ENCODE measurements around the gene AOAH.
A peak's percentile ranks its signal among the peaks of the same experiment; 100 is the strongest.

The AOAH gene

GRCh38 chr7:36749282-36749960, 25.1 kb upstream of the AOAH start:
- Histone ChIP-seq H3K27me3 (ENCODE audit: low read depth) (no peaks in the 10 kb centered on the region), H3K4me3 (no peak overlapping the region), H3K36me3 (replicated peaks) (no peaks in the 10 kb centered on the region), H3K9me3 (no peaks in the 10 kb centered on the region; the same call in 1 of the 2 replicates), H3K4me1 (peaks cover 2% of the 10 kb centered on the region)
- in situ Hi-C loops (cut with MboI; ENCODE audit: low sequenced_read_pairs) = no loop called here
- DNase-seq (ENCODE audit: low spot score in 2 of 2) = no peak

DNA sequence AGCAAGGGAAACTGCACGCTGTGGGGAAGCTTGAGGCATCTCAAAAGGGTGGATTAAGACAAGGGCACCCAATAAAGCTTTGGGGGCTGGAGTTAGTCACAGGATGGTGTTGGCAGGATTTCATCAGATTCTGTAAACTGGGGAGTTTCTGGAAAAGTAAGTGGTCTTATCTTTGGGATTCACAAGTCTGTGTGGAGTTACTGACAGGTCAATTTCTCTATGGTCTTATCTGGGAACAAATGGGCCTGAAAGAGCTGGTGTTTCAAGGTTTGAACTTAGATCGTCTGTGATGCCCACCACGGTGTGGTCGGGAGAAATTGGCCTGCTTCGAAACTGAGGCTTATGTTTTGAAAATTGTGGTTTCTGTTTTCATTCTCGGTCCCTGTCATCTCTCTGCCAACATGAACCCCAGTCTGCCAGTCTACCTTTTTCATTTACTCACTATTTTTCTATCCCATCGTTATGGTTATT, 23.8 kb upstream of the AOAH start:
- Histone ChIP-seq H3K4me1 (peaks cover 12% of the 10 kb centered on the region), H3K4me3 (no peak overlapping the region), H3K36me3 (replicated peaks) (no peaks in the 10 kb centered on the region), H3K9me3 (no peaks in the 10 kb centered on the region; the same call in 1 of the 2 replicates), H3K27me3 (ENCODE audit: low read depth) (no peaks in the 10 kb centered on the region)
- no peak for DNase-seq (ENCODE audit: low spot score in 2 of 2)
- in situ Hi-C loops (cut with MboI; ENCODE audit: low sequenced_read_pairs) = no loop called here

DNA sequence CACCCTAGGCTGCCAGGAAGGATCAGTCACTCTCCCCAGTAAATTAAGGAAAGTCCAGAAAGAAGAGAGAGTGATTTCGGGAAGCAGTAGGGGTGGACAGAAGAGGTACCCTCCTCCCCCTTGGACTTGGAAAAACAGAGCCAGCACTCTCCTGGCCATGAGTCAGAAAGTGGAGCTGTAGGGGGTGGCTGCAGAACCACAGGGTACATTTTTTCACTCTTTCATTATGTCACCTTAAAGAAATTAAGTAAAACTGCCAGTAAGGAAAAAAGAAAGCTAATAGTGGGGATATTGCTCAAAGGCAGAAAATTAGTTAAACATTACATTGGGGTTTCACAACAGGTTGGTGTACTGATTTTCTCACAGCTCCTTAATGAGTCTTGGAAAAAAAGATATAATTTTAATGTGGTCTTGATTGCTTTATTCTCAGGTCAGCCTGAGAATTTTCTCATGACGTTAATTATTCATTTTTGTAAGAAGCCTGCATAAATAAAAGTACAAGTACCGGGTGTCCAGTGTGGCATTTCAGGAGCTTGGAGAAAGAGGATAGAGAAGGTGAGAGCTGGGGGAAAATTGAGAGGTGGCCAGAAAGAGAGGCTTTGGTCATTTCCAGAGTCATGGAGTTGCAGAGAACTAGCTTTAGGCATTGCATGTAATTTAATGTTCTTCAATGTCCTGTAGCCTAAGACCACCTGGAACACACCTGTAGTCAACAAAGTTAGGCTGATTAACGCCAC, 23.2 kb upstream of the AOAH start:
- H3K27me3 ChIP-seq (ENCODE audit: low read depth) = no peaks in the 10 kb centered on the region
- no peaks in the 10 kb centered on the region; the same call in 1 of the 2 replicates for H3K9me3 ChIP-seq
- in situ Hi-C loops (cut with MboI; ENCODE audit: low sequenced_read_pairs) = no loop called here
- no peaks in the 10 kb centered on the region for H3K36me3 ChIP-seq (replicated peaks)
- peaks cover 18% of the 10 kb centered on the region for H3K4me1 ChIP-seq
- no peak for DNase-seq (ENCODE audit: low spot score in 2 of 2)
- no peak overlapping the region for H3K4me3 ChIP-seq

GRCh38 chr7:36746347-36746746, 22.1 kb upstream of the AOAH start:
- no peaks in the 10 kb centered on the region for H3K27me3 ChIP-seq (ENCODE audit: low read depth)
- in situ Hi-C loops (cut with MboI; ENCODE audit: low sequenced_read_pairs) = no loop called here
- H3K4me1 ChIP-seq = peaks cover 20% of the 10 kb centered on the region
- DNase-seq (ENCODE audit: low spot score in 2 of 2) = no peak
- no peak overlapping the region for H3K4me3 ChIP-seq
- no peaks in the 10 kb centered on the region for H3K36me3 ChIP-seq (replicated peaks)
- H3K9me3 ChIP-seq = no peaks in the 10 kb centered on the region; the same call in 1 of the 2 replicates

DNA sequence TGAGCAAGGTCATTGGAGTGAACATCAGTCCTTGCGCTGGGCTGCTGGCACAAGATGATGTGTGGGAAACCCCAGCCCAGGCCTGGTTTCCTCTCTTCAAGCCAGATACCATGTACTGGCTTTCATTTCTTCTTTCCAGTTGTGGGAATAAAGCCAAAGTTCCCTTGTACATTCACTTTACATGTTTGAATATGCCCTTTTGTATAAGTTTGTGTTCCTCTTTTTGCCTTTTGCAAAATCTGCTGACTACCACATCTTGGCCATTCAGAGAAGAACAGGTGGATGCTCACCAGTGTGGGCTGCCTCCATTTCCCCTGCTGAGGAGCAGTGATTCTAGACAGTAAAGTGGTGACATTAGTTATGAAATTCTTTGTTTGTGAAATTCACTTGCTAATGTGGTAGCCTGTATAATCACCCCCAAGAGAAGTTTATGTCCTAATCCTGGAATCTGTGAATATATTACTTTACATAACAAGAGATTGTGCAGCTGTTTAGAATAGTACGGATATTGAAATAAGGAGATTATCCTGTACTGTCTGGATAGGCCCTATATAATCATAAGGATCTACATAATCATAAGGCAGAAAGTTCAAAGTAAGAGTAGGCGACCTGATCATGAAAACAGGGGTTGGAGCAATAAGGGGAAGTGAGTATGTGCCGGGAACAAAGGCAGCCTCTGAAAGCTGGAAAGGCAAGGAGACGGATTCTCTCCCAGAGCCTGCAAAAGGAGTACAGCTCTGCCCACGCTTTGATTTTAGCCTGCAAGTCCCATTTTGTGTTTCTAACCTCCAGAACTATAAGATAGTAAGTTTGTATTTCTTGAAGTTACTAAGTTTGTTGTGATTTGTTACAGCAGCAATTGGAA, 18.8 kb upstream of the AOAH start:
- Histone ChIP-seq H3K4me3 (no peak overlapping the region), H3K36me3 (replicated peaks) (no peaks in the 10 kb centered on the region), H3K9me3 (no peaks in the 10 kb centered on the region), H3K4me1 (peaks cover 20% of the 10 kb centered on the region), H3K27me3 (ENCODE audit: low read depth) (no peaks in the 10 kb centered on the region)
- DNase-seq (ENCODE audit: low spot score in 2 of 2) = peak; percentile 80 to 98
- in situ Hi-C loops (cut with MboI; ENCODE audit: low sequenced_read_pairs) = no loop called here

GRCh38 chr7:36741866-36742265, 17.6 kb upstream of the AOAH start:
- no peaks in the 10 kb centered on the region for H3K27me3 ChIP-seq (ENCODE audit: low read depth)
- H3K4me3 ChIP-seq = no peak overlapping the region
- in situ Hi-C loops (cut with MboI; ENCODE audit: low sequenced_read_pairs) = no loop called here
- H3K9me3 ChIP-seq = no peaks in the 10 kb centered on the region
- H3K4me1 ChIP-seq = peaks cover 20% of the 10 kb centered on the region
- H3K36me3 ChIP-seq (replicated peaks) = no peaks in the 10 kb centered on the region
- DNase-seq (ENCODE audit: low spot score in 2 of 2) = no peak

GRCh38 chr7:36739351-36739750, 15.1 kb upstream of the AOAH start:
- no peak overlapping the region for H3K4me3 ChIP-seq
- no peaks in the 10 kb centered on the region for H3K9me3 ChIP-seq
- no peaks in the 10 kb centered on the region for H3K27me3 ChIP-seq (ENCODE audit: low read depth)
- peaks cover 17% of the 10 kb centered on the region for H3K4me1 ChIP-seq
- DNase-seq (ENCODE audit: low spot score in 2 of 2) = no peak
- in situ Hi-C loops (cut with MboI; ENCODE audit: low sequenced_read_pairs) = no loop called here
- H3K36me3 ChIP-seq (replicated peaks) = no peaks in the 10 kb centered on the region

- DNase-seq (ENCODE audit: low spot score in 2 of 2) = no peak
Measured at GRCh38 chr7:36736899-36737211, 12.6 kb upstream of the AOAH start.

GRCh38 chr7:36736090-36736898, 12.0 kb upstream of the AOAH start:
- no peaks in the 10 kb centered on the region for H3K4me1 ChIP-seq
- no peak for DNase-seq (ENCODE audit: low spot score in 2 of 2)
- no peaks in the 10 kb centered on the region for H3K36me3 ChIP-seq (replicated peaks)
- in situ Hi-C loops (cut with MboI; ENCODE audit: low sequenced_read_pairs) = no loop called here
- no peaks in the 10 kb centered on the region for H3K9me3 ChIP-seq
- H3K4me3 ChIP-seq = no peak overlapping the region
- no peaks in the 10 kb centered on the region for H3K27me3 ChIP-seq (ENCODE audit: low read depth)

More at GRCh38 chr7:36736899-36737211, 12.6 kb upstream of the AOAH start:
- in situ Hi-C loops (cut with MboI; ENCODE audit: low sequenced_read_pairs) = no loop called here
- Histone ChIP-seq H3K36me3 (replicated peaks) (no peaks in the 10 kb centered on the region), H3K9me3 (no peaks in the 10 kb centered on the region), H3K4me1 (no peaks in the 10 kb centered on the region), H3K4me3 (no peak overlapping the region), H3K27me3 (ENCODE audit: low read depth) (no peaks in the 10 kb centered on the region)

DNA sequence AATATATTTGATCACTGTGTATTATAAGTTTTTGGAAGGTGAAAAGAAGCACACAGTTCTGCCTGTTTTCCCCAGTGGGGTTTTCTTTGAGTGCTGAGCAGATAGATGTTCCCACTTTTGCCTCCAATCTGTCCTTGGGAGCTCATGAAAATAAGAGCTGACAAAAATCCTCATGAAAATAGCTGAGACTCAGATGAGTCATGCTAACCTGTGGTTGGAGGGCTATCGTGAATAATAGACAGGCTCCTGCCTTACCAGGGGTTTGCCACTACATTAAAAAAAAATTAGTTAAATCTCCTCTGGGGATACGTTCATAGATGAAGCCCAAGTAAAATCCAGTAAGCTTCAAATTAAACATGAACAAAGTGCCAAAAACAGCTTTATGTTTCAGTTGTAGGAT, 10.9 kb upstream of the AOAH start:
- no peaks in the 10 kb centered on the region for H3K4me1 ChIP-seq
- H3K36me3 ChIP-seq (replicated peaks) = no peaks in the 10 kb centered on the region
- no peaks in the 10 kb centered on the region for H3K27me3 ChIP-seq (ENCODE audit: low read depth)
- H3K9me3 ChIP-seq = no peaks in the 10 kb centered on the region
- no peak overlapping the region for H3K4me3 ChIP-seq
- DNase-seq (ENCODE audit: low spot score in 2 of 2) = no peak
- in situ Hi-C loops (cut with MboI; ENCODE audit: low sequenced_read_pairs) = no loop called here

- Histone ChIP-seq H3K4me3 (no peak overlapping the region), H3K9me3 (no peaks in the 10 kb centered on the region), H3K27me3 (ENCODE audit: low read depth) (no peaks in the 10 kb centered on the region), H3K36me3 (replicated peaks) (no peaks in the 10 kb centered on the region), H3K4me1 (no peaks in the 10 kb centered on the region)
- in situ Hi-C loops (cut with MboI; ENCODE audit: low sequenced_read_pairs) = no loop called here
- DNase-seq (ENCODE audit: low spot score in 2 of 2) = no peak
Measured at GRCh38 chr7:36734731-36735130, 10.4 kb upstream of the AOAH start.

DNA sequence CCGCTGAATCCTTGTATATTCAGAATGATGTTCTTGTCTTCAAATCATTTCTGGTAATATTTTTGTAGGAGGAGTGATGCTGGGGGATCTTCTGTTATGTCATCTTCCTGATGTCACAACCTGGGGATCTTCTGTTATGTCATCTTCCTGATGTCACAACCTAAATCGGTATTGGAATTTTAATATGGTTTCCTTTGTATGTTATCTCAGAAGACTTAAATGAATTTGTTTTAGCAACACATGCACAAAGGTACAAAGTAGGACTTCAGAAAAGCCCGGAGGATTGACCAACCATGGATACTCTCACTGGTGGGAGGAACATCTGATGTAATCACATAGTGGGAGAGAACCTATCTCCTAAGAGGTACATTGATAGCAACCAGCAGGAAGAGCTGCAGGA, 9.1 kb upstream of the AOAH start:
- Histone ChIP-seq H3K4me3 (no peak overlapping the region), H3K4me1 (no peaks in the 10 kb centered on the region), H3K9me3 (no peaks in the 10 kb centered on the region), H3K27me3 (ENCODE audit: low read depth) (no peaks in the 10 kb centered on the region), H3K36me3 (replicated peaks) (no peaks in the 10 kb centered on the region)
- in situ Hi-C loops (cut with MboI; ENCODE audit: low sequenced_read_pairs) = no loop called here
- no peak for DNase-seq (ENCODE audit: low spot score in 2 of 2)

- no peaks in the 10 kb centered on the region for H3K9me3 ChIP-seq
- H3K27me3 ChIP-seq (ENCODE audit: low read depth) = no peaks in the 10 kb centered on the region
- in situ Hi-C loops (cut with MboI; ENCODE audit: low sequenced_read_pairs) = no loop called here
- no peak for DNase-seq (ENCODE audit: low spot score in 2 of 2)
- H3K4me1 ChIP-seq = no peaks in the 10 kb centered on the region
- H3K4me3 ChIP-seq = no peak overlapping the region
- H3K36me3 ChIP-seq (replicated peaks) = no peaks in the 10 kb centered on the region
Measured at GRCh38 chr7:36732806-36733205, 8.5 kb upstream of the AOAH start.

All from HAP-1 (cell line).